GM13976 (cell line): ENCODE measurements around the gene MAP1LC3B.

Source experiments
- DNase-seq: peaks from one replicate; pipeline ENCODE4 v3.0.0; 2012; ENCODE audit warnings: low spot score
- CTCF ChIP-seq: IDR thresholded peaks from 2 replicates; pipeline ENCODE4 v1.5.1; 2012; ENCODE audit warnings: borderline replicate concordance, mild to moderate bottlenecking; ENCODE audit not compliant: insufficient read depth; ENCODE audit errors: extremely low read depth, missing control alignments, control extremely low read depth
- in situ Hi-C: fragments of 300-500 bp; cut with MboI; formaldehyde crosslinking; loops from one replicate; pipeline ENCODE4 v1.12.0; 2022; ENCODE audit warnings: low sequenced_read_pairs, mixed read lengths, inconsistent platforms; ENCODE audit not compliant: unreplicated experiment

The MAP1LC3B gene

DNA sequence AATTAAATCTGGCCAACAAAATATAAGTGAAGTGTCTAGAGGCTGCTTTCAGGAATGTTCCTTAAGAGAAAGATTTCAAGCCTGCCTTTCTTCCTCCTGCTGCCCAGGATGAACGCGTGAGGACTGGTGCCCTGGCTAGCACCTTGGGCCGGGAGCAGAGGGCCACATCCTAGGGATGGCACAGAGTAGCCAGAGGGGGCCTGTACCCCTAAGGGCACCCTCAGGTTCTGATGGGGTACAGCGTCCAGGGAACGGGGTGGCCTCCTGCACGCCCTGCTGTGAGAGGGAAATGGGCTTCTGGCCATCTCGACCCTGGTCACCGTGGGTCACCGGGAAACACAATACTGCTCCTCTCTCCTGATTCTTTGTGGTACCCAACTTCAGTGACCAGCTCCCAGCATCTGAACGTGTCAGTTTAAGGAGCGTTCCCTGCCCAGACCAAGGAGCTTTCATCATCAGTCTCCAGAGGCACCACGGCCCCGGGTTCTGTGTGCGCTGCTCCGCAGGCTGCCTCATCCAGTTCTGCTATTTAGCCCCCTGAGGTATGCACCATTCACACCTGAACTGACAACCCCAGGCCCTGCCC is 40.3 kb downstream of the MAP1LC3B start:
- no peak for TF ChIP-seq CTCF
- in situ Hi-C loops, result no loop called here
- DNase-seq, result no peak

DNA sequence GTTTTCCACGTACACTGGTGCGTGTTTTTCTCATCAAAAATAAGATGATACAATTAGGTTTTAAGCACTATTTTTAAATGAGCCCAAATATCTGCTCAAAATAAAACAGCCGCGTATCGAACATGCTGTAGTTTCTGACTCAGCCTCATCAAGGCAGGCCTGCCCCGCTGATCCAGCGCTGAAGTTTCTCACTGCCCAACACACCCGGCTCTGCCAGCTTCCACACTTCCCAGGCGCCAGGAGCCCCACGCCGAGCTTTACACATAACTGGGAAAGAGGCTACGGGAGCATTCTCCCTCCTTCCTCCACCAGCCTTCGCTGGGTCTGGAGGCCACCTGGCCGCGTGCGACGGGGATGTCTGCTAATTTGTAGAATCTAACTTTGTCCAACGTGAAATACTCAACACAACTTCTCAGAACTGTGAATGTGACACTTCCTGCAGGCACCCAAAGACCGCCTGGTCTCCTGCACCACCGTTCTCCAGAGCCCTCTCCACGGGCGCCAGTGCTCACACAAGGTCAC is 42.1 kb downstream of the MAP1LC3B start:
- no peak for TF ChIP-seq CTCF
- no peak for DNase-seq
- in situ Hi-C loops, result no loop called here

DNA sequence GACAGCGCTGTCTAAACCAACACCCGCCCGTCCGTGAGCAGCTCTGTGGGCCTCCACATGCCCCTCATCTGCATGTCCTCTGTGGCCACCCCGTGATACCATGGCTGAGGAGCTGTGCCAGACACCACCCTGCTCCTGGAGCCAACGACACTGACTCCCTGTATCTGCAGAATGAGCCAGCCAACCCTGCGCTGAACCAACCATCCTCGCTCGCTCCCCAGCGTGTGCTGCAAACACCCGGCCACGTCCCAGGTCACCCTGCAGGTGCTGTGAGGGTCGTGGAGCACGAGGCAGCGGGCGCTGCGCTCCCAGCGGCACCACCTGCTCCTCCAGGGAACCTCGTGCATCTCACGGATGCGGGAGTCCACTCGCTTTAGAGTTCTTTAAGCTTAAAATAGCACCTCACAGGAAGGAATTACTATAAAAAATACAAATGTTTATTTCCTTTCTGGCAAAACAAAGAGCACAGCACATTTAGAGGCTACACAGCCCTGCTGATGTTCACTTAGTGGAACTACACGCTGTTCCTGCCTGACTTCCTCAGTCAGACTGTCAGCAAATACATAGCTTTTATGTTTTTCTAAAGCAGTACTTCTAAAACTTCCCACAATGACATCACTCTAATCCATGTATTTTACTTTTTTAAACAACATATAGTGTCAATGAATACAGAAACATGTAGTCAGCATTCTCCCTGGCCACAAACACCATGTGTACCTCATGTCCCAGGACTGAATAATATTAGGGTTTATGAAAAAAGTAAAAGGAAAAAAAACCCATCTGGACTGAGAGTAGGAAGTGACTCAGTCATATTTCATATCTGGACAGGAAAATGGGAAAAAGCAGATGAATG is 43.5 kb downstream of the MAP1LC3B start:
- in situ Hi-C loops, result no loop called here
- no peak for DNase-seq
- no peak for TF ChIP-seq CTCF

DNA sequence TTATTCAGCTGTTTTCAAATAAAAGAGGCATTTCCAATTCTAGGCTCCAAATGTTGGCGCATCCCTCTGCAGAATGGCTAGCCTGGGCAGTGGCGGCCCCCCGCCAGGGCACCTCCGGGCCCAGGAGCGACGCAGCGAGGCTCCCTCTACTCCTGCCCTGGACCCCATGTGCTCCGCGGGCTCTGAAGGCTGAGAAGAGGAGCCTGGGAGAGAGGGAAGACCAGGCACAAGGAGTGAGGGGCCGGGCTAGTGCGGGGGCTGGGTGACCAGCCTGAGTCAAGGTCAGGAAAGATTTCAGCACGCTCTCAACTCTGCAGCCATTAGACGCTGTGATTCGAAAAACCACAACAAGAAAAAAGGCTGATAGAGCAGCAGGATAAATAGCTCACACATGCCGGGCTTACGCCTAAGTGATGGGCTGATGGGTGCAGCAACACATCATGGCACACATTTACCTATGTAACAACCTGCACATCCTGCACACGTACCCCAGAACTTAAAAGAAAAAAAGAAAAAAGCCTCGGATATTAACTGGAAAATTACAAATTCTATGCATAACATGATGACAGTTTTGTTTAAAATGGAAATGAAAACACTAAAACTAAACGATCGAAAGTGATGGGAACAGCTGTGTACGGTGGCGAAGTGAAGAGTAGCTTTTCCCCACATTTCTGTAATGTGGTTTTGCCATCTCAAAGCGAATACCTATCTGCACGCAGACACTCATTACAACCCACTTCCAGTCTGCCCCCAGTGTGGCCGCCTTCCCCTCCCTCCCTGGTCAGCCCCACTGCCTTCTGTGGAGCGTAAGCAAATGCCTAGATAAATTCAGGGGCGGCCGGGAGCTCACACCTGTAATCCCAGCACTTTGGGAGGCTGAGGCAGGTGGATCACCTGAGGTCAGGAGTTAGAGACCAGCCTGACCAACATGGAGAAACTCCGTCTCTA is 44.4 kb downstream of the MAP1LC3B start:
- DNase-seq, result no peak
- no peak for TF ChIP-seq CTCF
- in situ Hi-C loops, result no loop called here

- no peak for DNase-seq
- in situ Hi-C loops, result no loop called here
- no peak for TF ChIP-seq CTCF
These were observed 45.2 kb downstream of the MAP1LC3B start for GRCh38 chr16:87437327-87437726.
